Neural progenitor cell (in vitro differentiated cells): ENCODE measurements around the gene CRHR2.

Source experiments
- CTCF ChIP-seq: fragments of 200-600 bp; sonication (generic); IDR thresholded peaks from 2 replicates; pipeline ENCODE4 v1.5.1; 2017; ENCODE audit warnings: antibody characterized with exemption, mild to moderate bottlenecking
- EZH2phosphoT487 ChIP-seq: fragments of 200-600 bp; sonication (generic); IDR thresholded peaks from 2 replicates; pipeline ENCODE4 v1.6.1; 2017; ENCODE audit warnings: antibody characterized with exemption

- TF ChIP-seq CTCF (no peak), EZH2phosphoT487 (no peak)
Measured at GRCh38 chr7:30618080-30618676, 64.1 kb downstream of the CRHR2 start.
